Trophoblast cell (in vitro differentiated cells and primary cell): Measurements from ENCODE around the gene BCORL1.
A peak's percentile ranks its signal among the peaks of the same experiment; 100 is the strongest.

ENCODE experiments used
- DNase-seq, 2 donors: peaks; one replicate each; pipeline ENCODE4 v3.0.0-alpha.2; 2016
- H2AFZ ChIP-seq: 2 replicates; pipeline ENCODE4 v1.6.1; 2013; ENCODE audit warnings: low read length, moderate library complexity, mild to moderate bottlenecking; ENCODE audit not compliant: insufficient read depth, poor library complexity
- H2AK5ac ChIP-seq: 2 replicates; pipeline ENCODE4 v1.6.1; 2013; ENCODE audit warnings: mild to moderate bottlenecking, low read length
- H2BK120ac ChIP-seq: 2 replicates; pipeline ENCODE4 v1.6.1; 2013; ENCODE audit warnings: low read length, mild to moderate bottlenecking, moderate library complexity; ENCODE audit not compliant: insufficient read depth, poor library complexity
- H2BK12ac ChIP-seq: 2 replicates; pipeline ENCODE4 v1.6.1; 2013; ENCODE audit warnings: mild to moderate bottlenecking, low read length, moderate library complexity
- H2BK5ac ChIP-seq: 2 replicates; pipeline ENCODE4 v1.6.1; 2013; ENCODE audit warnings: low read length, low read depth, moderate library complexity, mild to moderate bottlenecking; ENCODE audit not compliant: poor library complexity
- H3K14ac ChIP-seq: 2 replicates; pipeline ENCODE4 v1.6.1; 2013; ENCODE audit warnings: mild to moderate bottlenecking, low read length
- H3K18ac ChIP-seq: 2 replicates; pipeline ENCODE4 v1.6.1; 2013; ENCODE audit warnings: mild to moderate bottlenecking, low read length
- H3K23ac ChIP-seq: 2 replicates; pipeline ENCODE4 v1.6.1; 2013; ENCODE audit warnings: low read length
- H3K27ac ChIP-seq: 2 replicates; pipeline ENCODE4 v1.5.1; 2013; ENCODE audit warnings: low read depth, mild to moderate bottlenecking, inconsistent platforms, low read length, moderate library complexity
- H3K27me3 ChIP-seq: 2 replicates; pipeline ENCODE4 v1.6.1; 2013; ENCODE audit warnings: inconsistent platforms, mild to moderate bottlenecking, low read length, moderate library complexity; ENCODE audit not compliant: insufficient read depth
- H3K36me3 ChIP-seq, 2 experiments: 1 replicate in 1 of 2; 2 replicates in 1 of 2; pipeline ENCODE4 v1.6.1; 2013; ENCODE audit warnings: low read length in 2 of 2, mild to moderate bottlenecking in 2 of 2, moderate library complexity in 1 of 2; ENCODE audit not compliant: insufficient read depth in 2 of 2, control insufficient read depth in 1 of 2
- H3K4ac ChIP-seq: 2 replicates; pipeline ENCODE4 v1.6.1; 2013; ENCODE audit warnings: low read depth, mild to moderate bottlenecking, low read length, moderate library complexity
- H3K4me1 ChIP-seq, 2 experiments: 1 replicate in 1 of 2; 2 replicates in 1 of 2; pipeline ENCODE4 v1.6.1; 2013; ENCODE audit warnings: low read length in 2 of 2, mild to moderate bottlenecking in 2 of 2, moderate library complexity in 1 of 2; ENCODE audit not compliant: insufficient read depth in 2 of 2, control insufficient read depth in 1 of 2
- H3K4me2 ChIP-seq: 2 replicates; pipeline ENCODE4 v1.6.1; 2013; ENCODE audit warnings: inconsistent platforms, mild to moderate bottlenecking, low read length, moderate library complexity
- H3K4me3 ChIP-seq: 2 replicates; pipeline ENCODE4 v1.5.1; 2013; ENCODE audit warnings: mild to moderate bottlenecking, low read depth, low read length, inconsistent platforms
- H3K79me1 ChIP-seq: one replicate; pipeline ENCODE4 v1.6.1; 2013; ENCODE audit warnings: low read length
- H3K79me2 ChIP-seq: 2 replicates; pipeline ENCODE4 v1.6.1; 2013; ENCODE audit warnings: low read length, mild to moderate bottlenecking; ENCODE audit not compliant: control insufficient read depth, insufficient read depth, poor library complexity
- H3K9ac ChIP-seq: 2 replicates; pipeline ENCODE4 v1.6.1; 2013; ENCODE audit warnings: mild to moderate bottlenecking, low read length
- H3K9me3 ChIP-seq: 2 replicates; pipeline ENCODE4 v1.6.1; 2013; ENCODE audit warnings: low read depth, mild to moderate bottlenecking, control low read depth, inconsistent platforms, low read length; ENCODE audit not compliant: insufficient read depth
- H4K12ac ChIP-seq: 2 replicates; pipeline ENCODE4 v1.6.1; 2013; ENCODE audit warnings: low read depth, mild to moderate bottlenecking, low read length, moderate library complexity
- H4K8ac ChIP-seq: 2 replicates; pipeline ENCODE4 v1.6.1; 2013; ENCODE audit warnings: low read depth, mild to moderate bottlenecking, low read length, moderate library complexity
- H4K91ac ChIP-seq: one replicate; pipeline ENCODE4 v1.6.1; 2013; ENCODE audit warnings: low read depth, mild to moderate bottlenecking, low read length, moderate library complexity
- WGBS: extraction: QIAGEN DNeasy Blood & Tissue Kit; methylation state at CpG from one replicate; pipeline ENCODE4 v1.1.7; 2013; ENCODE audit warnings: missing lambda C conversion rate; ENCODE audit not compliant: insufficient read length, insufficient coverage; ENCODE audit errors: extremely low coverage; 5-methylcytosine and 5-hydroxymethylcytosine counted together

BCORL1 gene

GRCh38 chrX:130082244-130083106 lies 100.0 kb downstream of the BCORL1 start:
- Histone ChIP-seq H3K14ac (peak overlapping the region; percentile 44), H3K18ac (peak overlapping the region; percentile 64), H4K12ac (peak overlapping the region; percentile 36), H3K4me1 (peaks cover 46 to 55% of the 10 kb centered on the region in 2 experiments), H3K4ac (peak overlapping the region; percentile 77), H3K36me3 (peaks cover 4 to 6% of the 10 kb centered on the region in 2 experiments), H3K9ac (no peak overlapping the region), H3K27ac (peak overlapping the region; percentile 58), H3K4me2 (peak overlapping the region; percentile 5), H3K9me3 (no peaks in the 10 kb centered on the region), H3K23ac (no peak overlapping the region), H3K27me3 (no peaks in the 10 kb centered on the region), H2BK12ac (peak overlapping the region; percentile 50), H2AK5ac (peak overlapping the region; percentile 7), H4K8ac (peak overlapping the region; percentile 49), H2BK5ac (peak overlapping the region; percentile 68), H3K79me1 (peaks cover 20% of the 10 kb centered on the region), H2BK120ac (peak overlapping the region; percentile 56), H3K79me2 (peaks cover 2% of the 10 kb centered on the region), H2AFZ (no peak overlapping the region), H3K4me3 (no peak overlapping the region), H4K91ac (peak overlapping the region; percentile 81)
- DNase-seq: no peak
- no CpG with 5 or more reads among the region's 28 CpGs for WGBS

GRCh38 chrX:130083107-130083490 lies 100.7 kb downstream of the BCORL1 start:
- Histone ChIP-seq H3K9ac (no peak overlapping the region), H2BK120ac (no peak overlapping the region), H2AK5ac (no peak overlapping the region), H4K8ac (no peak overlapping the region), H3K18ac (no peak overlapping the region), H3K79me1 (peaks cover 20% of the 10 kb centered on the region), H3K27ac (no peak overlapping the region), H3K4me3 (no peak overlapping the region), H3K36me3 (peaks cover 4 to 6% of the 10 kb centered on the region in 2 experiments), H3K9me3 (no peaks in the 10 kb centered on the region), H3K4me1 (peaks cover 46 to 55% of the 10 kb centered on the region in 2 experiments), H3K23ac (no peak overlapping the region), H4K91ac (no peak overlapping the region), H3K79me2 (peaks cover 2% of the 10 kb centered on the region), H3K27me3 (no peaks in the 10 kb centered on the region), H3K14ac (no peak overlapping the region), H2AFZ (no peak overlapping the region), H2BK12ac (no peak overlapping the region), H3K4ac (no peak overlapping the region), H4K12ac (no peak overlapping the region), H3K4me2 (peak overlapping the region; percentile 27), H2BK5ac (no peak overlapping the region)
- no peak for DNase-seq
- no CpG with 5 or more reads among the region's 7 CpGs for WGBS

- Histone ChIP-seq H3K36me3 (peaks cover 4 to 6% of the 10 kb centered on the region in 2 experiments), H3K9ac (no peak overlapping the region), H4K8ac (no peak overlapping the region), H3K23ac (no peak overlapping the region), H3K27me3 (no peaks in the 10 kb centered on the region), H4K91ac (no peak overlapping the region), H2BK120ac (peak overlapping the region; percentile 19), H2BK5ac (no peak overlapping the region), H3K27ac (peak overlapping the region; percentile 11), H3K79me1 (peaks cover 20% of the 10 kb centered on the region), H3K14ac (no peak overlapping the region), H3K79me2 (peaks cover 2% of the 10 kb centered on the region), H3K4me1 (peaks cover 46 to 55% of the 10 kb centered on the region in 2 experiments), H3K4me2 (no peak overlapping the region), H3K4ac (no peak overlapping the region), H4K12ac (no peak overlapping the region), H2AK5ac (no peak overlapping the region), H3K9me3 (no peaks in the 10 kb centered on the region), H2AFZ (no peak overlapping the region), H3K18ac (no peak overlapping the region), H2BK12ac (peak overlapping the region; percentile 45), H3K4me3 (no peak overlapping the region)
- WGBS: no CpG with 5 or more reads among the region's 15 CpGs
- DNase-seq: peak in 1 of 2 donors; percentile 60
These were observed 101.4 kb downstream of the BCORL1 start for GRCh38 chrX:130083656-130084382.

- H2AK5ac ChIP-seq: no peak overlapping the region
- peaks cover 4 to 6% of the 10 kb centered on the region in 2 experiments for H3K36me3 ChIP-seq
- H3K18ac ChIP-seq: peak overlapping the region; percentile 68
- H2BK12ac ChIP-seq: peak overlapping the region; percentile 4
- H3K79me1 ChIP-seq: peaks cover 20% of the 10 kb centered on the region
- no peak for DNase-seq
- no peaks in the 10 kb centered on the region for H3K27me3 ChIP-seq
- no peak overlapping the region for H3K4me2 ChIP-seq
- no peak overlapping the region for H3K4me3 ChIP-seq
- H3K4ac ChIP-seq: no peak overlapping the region
- H3K4me1 ChIP-seq: peaks cover 46 to 55% of the 10 kb centered on the region in 2 experiments
- no peak overlapping the region for H3K14ac ChIP-seq
- no peak overlapping the region for H4K91ac ChIP-seq
- no peak overlapping the region for H2BK5ac ChIP-seq
- no peak overlapping the region for H4K12ac ChIP-seq
- H2BK120ac ChIP-seq: peak overlapping the region; percentile 32
- H3K79me2 ChIP-seq: peaks cover 2% of the 10 kb centered on the region
- WGBS: no CpG with 5 or more reads among the region's 9 CpGs
- H4K8ac ChIP-seq: no peak overlapping the region
- H3K9ac ChIP-seq: no peak overlapping the region
- H3K9me3 ChIP-seq: no peaks in the 10 kb centered on the region
- H3K27ac ChIP-seq: peak overlapping the region; percentile 30
- H2AFZ ChIP-seq: no peak overlapping the region
- no peak overlapping the region for H3K23ac ChIP-seq
These were observed 102.3 kb downstream of the BCORL1 start for GRCh38 chrX:130084631-130085237.
